Ecto neural progenitor cell (in vitro differentiated cells): ENCODE data around the gene CCDC124.
"Not testable (repeated sequence)": the region's sequence is repeated elsewhere in the genome, so short reads cannot be mapped to it uniquely, and the experiment has no call there.

Source experiments
- DNase-seq: peaks from one replicate; pipeline ENCODE4 v3.0.0-alpha.2; 2018; ENCODE audit warnings: low spot score

Gene CCDC124

GRCh38 chr19:17986569-17986968, 53.8 kb downstream of the CCDC124 start:
- not testable (repeated sequence) for DNase-seq

- DNase-seq: no peak
These were observed 55.3 kb downstream of the CCDC124 start for GRCh38 chr19:17988161-17988560.

GRCh38 chr19:17989425-17990094, 56.7 kb downstream of the CCDC124 start:
- DNase-seq: no peak

- no peak for DNase-seq
These were observed 60.4 kb downstream of the CCDC124 start for GRCh38 chr19:17993076-17993813.
